COLO829 (cell line): ENCODE data around the gene ADCY10.

ENCODE experiments used
- DNase-seq: peaks from one replicate; pipeline ENCODE4 v3.0.0; 2012; ENCODE audit warnings: low spot score

ADCY10 gene

DNA sequence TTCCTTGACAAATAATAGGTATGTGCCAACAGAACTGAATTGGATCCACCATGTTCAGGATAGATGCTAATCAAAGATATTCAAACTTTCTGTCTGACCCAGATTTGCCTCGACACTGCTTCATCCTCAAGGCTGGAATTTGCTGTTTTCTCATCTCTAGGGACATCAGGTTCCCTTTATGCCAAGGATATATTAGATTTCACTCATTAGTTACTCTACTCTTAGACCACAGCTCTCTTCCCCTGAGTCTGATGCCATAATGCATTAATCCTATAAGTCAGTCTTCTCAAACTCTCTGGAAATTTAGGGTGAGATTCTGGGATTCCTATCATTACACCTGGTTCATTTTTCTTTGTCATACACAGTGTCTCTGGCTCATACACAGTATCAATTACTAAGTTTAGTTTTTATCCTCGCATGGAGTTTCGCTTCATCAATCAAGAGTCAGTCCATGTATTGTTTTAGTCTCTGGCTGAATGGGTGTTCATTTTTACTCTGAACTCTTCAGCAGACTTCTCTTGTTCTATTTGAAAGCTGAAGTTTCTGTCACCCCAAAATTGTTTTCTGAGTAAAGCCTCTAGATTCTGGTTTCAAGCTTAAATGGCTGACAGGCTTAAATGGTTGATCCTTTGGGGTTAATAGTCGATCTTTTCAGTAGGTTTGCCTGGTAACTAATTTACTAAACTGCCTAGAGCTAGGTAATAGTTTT, 13.3 kb upstream of the ADCY10 start:
- DNase-seq = no peak

DNA sequence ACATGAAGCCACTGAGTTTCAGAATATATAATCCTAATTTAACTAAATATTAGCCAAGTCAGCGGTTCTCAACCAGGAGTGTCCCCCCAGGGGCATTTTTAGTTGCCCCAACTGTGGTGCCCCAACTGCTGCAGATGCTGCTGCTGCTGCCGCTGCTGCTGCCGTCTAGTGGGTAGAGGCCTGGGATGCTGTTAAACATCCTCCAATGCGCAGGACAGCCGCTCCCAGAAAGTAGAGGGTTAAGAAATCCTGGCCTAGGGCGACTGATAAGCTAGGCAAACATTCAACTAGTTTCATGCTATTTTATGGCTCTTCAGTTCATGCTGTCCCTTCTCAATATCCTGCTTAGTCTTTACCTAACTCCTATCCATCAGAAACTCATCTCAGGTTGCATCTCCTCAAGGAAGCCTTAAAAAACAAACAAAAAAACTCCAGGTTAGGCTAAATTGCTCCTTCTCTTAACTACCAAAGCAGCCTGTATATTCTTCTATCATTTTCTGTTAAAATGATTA, 12.6 kb upstream of the ADCY10 start:
- no peak for DNase-seq

DNA sequence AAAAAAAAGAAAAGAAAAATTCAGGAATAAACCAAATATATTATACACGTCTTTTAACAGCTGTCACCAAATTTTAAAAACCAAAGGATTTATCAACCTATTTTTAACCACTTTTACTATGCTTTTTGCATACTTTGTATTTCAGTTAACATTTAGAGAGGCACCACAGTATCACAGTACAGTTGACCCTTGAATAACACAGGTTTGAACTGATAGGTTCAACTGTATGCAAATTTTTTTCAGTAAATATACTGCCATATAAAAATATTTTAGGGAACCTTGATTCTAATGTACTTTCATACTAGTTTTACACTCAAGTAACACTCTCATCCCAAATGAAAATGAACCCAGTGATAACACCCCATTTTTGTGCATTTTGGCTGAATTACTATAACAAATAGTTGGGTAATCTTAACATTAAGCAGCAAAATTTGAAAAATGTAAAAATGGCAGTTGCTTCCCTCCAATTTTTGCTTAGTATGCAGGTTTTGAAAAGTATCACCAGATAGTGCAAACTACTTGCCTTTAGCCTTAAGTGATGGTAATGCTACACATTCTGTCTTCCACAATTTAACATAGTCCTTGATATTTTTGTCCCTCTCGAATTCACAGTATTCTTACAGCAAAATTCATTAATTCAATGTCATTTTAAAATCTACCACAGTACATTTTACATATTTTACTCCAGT, 10.8 kb upstream of the ADCY10 start:
- DNase-seq = no peak

DNA sequence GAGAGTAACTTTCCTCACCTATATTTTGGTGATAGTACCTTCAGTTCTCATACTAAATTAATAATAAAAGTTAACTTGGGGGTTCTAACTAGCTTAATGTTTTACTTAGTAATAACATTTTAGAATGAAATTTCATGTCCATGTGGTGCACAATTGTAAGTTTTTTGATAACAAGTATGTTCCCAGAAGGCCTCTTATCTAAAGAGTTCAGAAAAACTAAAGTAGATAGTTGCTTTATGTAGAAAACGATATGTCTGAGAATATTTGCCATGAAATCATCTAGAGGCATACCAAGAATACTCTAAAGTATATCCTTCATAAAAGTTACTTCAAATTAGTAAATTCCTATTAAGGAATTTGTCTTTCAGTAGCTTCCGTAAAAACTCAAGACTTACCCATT, 10.2 kb upstream of the ADCY10 start:
- DNase-seq = no peak

DNA sequence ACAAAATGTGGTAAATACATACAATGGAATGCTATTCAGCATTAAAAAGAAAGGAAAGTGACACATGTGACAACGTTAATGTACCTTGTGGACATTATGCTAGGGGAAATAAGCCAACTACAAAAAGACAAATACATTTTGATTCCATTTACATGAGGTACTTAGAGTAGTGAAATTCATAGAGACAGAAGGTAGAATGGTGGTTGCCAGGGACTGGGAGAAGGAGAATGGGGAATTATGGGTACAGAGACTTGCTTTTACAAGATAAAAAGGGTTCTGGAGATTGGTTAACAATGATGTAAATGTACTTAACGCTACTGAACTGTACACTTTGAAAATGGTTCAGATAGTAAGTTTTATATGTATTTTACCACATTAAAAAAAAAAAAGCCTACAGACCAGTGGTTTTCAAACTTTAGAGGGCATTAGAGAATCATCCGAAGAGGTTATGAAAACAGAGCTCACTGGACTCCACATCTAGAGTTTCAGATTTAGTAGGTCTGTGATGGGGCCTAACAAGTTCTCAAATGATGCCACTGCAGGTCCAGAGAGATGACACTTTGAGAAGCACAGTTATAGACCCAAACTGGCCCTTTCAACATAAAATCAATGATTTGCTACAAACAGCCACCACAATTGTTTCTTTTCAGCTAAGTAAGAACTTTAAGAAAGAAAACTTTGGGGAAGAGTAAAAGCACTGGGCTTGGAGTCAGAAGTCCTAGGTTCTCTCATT, 9.6 kb upstream of the ADCY10 start:
- DNase-seq = no peak

DNA sequence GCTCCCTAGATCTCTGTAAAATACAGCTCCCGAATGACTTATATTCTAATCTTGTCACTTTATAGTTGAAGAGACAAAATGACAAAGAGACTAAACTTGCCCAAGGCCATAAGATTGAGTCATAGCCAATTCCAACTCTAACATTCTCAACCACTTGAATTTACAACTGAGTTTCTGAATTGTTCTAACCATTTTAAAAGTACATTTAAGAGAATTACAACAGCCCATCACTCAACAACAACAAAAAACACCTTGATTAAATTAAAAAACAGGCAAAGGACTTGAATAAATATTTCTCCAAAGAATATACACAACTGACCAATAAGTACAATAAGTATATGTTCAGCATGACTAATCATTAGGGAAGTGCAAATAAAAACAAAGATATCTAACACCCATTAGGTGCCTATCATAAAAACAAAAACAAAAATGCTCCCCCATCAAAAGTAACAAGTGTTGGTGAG, 8.7 kb upstream of the ADCY10 start:
- DNase-seq = no peak

DNA sequence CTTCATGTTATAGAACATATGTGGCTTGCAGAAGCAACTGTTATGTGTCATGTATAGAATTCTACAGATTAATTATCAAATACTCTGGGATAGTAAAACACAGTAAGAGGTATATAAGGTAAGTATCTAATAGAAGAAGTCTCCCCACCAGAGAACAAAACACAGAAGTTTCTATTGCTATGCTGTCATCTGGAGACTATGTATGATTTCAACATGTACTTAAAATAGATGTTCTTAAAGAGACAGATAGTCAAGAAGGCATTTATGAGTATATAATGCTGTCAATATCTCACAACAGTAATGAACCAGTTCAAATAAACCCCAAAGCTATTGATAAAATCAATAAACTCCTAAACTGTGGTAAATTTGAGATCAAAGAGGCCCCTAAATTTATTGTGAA, 8.1 kb upstream of the ADCY10 start:
- DNase-seq = no peak

DNA sequence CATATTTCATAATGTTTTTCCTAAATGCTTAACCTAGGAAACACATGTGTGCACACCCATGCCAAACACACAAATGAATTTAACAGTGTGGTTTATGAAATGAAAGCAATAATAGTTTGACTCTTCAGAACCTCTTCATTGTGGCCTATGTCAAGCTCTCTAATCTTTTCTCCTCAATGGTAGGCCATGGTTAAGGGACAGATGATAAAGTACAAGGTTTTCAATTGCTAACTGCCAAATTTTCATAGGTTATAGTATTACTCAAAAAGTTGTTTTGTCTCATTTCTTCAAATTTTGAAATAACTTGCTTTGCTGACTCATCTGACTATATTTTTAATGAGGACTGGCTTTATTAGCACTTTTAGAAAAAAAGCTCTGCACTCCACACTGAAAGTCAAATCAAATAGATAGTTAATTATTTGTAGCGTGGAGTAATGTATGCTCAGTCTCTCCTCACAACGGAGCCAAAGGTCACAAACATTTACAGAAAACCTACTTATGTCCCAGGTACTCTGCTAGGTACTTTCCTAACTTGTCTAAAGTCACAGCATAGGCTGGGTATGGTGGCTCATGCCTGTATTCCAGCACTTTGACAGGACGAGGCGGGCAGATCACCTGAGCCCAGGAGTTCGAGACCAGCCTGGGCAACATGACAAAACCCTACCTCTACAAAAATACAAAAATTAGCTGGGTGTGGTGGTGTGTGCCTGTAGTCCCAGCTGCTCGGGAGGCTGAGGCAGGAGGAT, 3.0 kb upstream of the ADCY10 start:
- no peak for DNase-seq

DNA sequence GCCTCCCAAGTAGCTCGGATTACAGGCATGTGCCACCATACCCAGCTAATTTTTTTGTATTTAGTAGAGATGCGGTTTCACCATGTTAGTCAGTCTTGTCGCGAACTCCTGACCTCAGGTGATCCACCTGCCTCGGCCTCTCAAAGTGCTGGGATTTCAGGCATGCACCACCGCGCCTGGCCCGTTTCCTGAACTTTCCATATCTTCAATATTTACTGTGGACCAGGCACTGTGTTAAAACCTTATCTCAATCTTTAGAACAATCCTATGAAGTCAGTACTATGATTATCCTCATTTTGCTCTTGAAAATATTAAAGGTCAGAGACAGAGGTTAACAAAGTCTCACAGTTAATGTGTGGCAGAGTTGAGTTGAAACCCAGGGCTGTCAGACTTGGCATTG, 1.6 kb upstream of the ADCY10 start:
- no peak for DNase-seq

DNA sequence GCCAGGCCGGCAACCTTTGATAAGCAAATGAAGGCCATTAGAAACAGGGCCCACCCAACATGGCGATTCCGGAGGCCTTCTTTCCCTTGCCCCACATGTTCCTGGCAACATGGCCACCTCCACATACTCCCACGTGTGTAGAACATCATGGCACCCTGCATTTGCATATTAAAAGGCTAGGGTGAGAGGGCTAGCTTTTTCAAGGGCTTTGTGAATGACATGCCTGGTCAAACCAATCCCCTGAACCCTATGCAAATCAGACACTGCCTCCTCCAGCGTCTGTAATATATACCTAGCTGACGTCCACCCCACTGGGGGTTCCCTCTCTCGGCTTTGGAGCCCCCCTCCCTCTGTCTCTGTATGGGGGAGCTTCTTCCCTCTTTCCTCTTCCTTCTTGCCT, 1.6 kb downstream of the ADCY10 start:
- no peak for DNase-seq

DNA sequence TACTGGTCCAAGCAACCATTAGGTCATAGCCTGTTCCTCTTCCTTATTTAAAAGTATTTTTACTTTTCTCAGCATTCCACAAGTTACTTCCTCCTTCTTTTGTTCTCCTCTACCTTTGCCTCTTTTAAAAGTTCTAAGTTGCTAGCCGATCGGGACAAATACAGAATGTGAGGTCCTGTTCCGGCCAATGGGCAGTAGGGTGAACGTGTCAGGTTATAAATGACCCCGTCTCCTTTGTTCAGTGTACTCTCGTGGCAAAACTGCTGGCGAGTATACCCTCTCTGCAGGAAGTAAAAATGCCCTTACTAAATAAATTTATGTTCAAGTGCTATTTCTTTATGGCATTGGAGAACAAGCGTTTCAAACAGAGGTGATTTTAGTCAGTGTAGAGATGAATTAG, 2.5 kb downstream of the ADCY10 start:
- DNase-seq = no peak

DNA sequence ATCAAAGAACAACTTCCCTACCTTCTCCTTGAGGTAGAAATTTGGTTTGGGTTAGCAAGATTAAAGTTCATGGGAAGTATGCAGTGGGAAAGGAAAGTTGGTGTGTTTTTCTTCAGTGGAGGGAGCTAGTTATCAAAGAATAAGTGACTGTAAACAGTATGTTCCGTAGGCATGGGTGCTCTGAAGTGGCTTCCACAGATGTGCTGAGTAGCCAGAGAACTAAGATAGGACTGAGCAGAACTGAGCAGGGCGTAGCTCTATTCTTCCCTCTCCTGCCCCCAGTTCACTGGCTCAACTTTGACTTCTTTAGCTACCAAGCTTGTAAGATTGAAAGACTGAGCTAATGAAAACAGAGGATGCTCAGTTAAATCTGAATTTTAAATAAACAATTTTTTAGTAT, 3.4 kb downstream of the ADCY10 start:
- no peak for DNase-seq

DNA sequence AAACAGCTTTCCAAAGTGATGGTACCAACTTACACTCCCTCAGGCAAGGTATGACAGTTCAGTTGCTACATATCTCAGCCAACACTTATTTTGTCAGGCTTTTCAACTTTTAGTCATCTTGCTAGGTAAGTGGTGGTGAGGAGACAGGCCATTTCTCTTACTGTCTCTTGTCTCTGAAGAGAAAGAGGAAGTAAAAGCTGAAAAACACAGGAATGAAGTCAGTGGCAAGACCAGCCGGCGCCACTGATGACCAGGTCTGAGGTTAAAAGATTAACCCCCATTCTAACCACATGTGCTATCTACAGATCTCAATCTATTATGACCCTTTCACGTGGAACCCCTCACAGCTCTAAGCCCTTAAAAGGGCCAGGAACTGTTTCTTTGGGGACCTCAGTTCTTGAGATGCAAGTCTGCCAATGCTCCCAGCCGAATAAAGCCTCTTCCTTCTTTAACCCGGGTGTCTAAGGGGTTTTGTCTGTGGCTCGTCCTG, 4.2 kb downstream of the ADCY10 start:
- DNase-seq = no peak

DNA sequence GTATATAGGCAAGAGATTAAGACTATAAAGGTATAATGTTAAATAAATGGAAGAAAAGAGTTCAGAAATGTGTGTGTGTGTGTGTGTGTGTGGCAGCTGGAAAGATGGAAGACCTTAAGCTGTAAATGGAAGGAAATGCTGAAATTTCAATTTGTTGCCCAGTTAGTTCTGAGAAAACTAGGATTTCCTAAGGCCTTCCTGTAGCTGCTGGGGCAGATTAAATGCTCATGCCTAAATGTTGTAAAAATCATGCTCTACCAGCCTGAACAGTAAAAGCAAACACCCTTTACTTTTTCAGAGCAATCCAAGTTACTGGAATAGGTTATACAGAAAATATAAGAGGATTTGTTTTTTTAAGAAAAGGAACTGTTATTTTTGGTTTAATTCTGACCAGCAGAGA, 8.3 kb downstream of the ADCY10 start:
- DNase-seq = no peak

DNA sequence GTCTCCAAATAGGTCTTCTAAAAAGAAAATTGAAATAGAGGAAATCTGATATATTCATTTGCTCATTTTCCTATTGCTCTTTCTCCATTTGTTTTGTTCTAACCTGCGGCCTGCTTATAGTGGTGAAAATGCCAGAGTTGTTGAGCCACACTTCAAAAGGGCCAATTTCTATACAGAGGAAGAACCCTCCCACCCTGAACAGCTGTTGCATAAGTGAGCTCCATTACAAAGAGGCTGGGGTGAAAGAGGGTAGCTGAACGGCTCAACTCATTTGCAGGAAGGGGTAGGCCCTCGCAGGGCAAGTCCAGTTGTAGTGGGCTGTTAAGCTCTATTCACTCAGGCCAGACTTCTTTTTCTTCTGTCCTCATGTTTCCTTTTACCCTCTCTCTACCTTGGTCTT, 8.8 kb downstream of the ADCY10 start:
- DNase-seq = no peak

DNA sequence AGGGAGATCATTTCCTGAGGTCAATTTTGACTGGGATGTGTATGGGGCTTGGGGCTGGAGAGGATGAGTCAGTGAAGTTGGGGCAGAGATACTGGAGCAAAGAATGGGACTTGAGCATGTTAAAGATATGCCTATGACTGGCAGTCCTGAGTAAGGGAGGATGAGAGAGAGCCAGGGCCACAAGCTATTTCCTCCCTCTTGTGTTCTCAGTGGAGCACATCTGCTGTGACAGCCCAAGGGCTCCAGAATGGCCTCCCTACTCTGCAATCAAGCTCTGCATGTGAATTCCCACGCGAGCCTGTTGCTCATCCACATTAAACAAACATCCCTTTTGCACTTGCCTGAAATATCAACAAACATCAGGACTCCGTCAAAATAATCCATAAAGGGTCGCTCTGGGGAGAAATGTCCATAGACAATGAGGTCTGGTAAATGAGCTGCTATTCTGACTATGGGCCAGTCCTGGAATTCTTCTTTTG, 9.2 kb downstream of the ADCY10 start:
- no peak for DNase-seq

DNA sequence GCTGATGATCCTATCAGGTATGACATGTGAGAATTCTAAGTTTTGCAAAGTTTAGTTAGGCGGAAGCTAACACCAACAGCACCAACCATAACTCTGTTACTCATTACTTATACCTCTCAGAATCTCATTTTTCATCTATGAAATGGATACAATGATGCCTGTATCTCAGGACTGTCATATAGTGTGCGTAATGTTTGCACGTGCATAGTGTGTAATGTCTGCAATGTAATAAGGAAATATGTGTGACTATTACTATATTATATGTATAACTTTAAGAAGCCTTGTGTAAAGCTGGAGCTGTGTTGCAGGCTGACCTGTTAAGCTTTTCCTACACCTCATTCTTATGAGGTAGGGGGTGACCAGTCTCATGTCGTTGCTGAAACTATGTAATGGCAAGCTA, 13.0 kb downstream of the ADCY10 start:
- no peak for DNase-seq

DNA sequence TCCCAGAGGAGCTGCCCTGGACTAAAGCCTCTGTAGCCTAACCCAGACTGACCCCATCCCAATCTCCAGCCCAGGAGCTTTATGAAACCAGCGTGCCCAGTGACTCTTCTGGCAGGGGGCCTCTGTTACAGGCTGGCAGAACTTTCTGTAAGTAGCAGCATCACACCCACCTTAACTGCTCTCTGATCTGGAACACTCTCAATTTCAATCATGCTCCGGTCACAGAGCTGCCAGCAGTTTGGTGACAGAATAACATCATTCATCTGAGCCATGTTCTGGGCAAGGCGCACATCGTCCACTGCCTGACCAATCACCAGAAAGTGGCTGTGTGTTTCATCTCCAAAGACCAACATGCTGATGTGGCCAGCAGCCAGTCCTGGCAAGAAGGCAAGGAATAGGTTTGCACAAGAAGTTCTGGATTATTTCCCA, 14.7 kb downstream of the ADCY10 start:
- no peak for DNase-seq

DNA sequence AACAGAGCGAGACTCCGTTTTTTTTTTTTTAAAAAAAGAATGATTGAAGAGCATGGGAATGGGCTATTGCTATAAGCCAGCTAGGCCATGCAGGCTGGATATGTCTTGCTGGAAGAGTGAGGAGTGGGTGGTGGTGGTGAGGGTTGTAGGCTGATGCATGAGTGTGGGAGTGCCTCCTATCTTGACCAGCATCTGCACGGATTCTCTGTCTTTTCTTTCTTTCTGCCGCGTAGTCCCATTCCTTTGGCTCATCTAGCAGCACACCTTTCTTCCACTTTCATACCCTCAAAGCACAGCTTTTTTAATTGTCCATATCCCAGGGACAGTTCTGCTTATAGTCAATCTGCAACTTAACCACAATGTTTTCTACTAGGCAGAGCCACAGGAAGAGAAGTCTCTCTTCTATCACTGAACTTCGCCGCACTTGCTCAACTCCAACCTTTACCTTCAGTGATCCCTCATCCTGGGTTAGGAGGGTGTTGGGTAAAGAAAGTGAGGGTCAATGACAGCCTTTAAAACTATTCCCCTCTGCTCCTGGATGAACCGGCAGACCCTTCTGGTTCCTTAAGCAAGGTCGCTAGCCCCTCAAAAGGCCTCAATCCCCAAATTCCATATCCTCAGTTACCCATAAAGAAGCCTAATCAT, 15.2 kb downstream of the ADCY10 start:
- DNase-seq = no peak

DNA sequence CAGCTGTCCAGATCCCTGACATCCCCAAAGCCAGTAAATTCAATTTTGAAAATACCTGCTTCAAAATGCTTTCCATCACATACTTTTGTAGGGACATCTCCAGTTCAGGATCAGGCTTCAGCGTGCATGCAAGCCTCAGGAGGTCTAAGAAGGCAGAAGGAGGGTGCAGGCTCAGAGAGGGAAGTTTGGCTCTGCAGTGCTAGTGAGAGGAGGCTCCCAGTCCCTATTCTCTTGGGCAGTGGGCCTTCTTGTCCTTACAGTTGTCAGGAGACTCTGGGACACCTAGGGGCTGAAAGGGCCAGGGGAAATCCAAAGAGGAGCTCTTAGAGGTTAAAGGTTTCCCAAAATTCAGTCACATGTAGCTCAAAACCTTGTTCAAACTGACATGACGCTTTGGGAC, 20.1 kb downstream of the ADCY10 start:
- DNase-seq = no peak

DNA sequence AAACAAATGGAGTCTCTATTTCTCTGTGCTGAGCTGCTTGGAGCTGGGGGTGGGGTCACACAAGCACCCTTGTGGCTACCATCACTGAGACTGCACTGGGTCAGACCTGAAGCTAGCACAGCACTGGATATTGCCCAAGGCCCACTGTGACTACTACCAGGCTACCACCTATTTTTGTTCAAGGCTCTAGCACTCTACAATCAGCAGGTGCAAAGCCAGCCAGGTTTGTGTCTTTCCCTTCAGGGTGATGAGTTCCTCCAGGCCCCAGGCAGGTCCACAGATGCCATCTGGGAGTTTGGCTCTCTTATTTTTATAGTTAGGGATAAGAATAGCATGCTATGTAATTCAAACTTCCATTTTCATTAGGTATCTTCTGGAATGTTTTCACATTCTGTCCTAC, 23.5 kb downstream of the ADCY10 start:
- DNase-seq = no peak
